Esophagus muscularis mucosa (tissue), 4 donors: ENCODE measurements around the gene DAO. TPM values are rescaled to one million over a fixed set of nuclear protein-coding genes. Genes with fewer than 3 reads are reported as not detected.
A peak's percentile ranks its signal among the peaks of the same experiment; 100 is the strongest.

ENCODE experiments used
- DNase-seq: peaks from one replicate; pipeline ENCODE4 v3.0.0-alpha.2; 2017; ENCODE audit errors: extremely low spot score
- H3K27ac ChIP-seq, 4 donors: fragments of 200-600 bp; sonication (generic); replicated peaks in 1 of 4; 1 replicate in 3 of 4; 2 replicates in 1 of 4; pipeline ENCODE4 v1.5.1; 2016 to 2019; ENCODE audit warnings: mild to moderate bottlenecking in 1 of 4
- H3K27me3 ChIP-seq, 4 donors: fragments of 200-600 bp; sonication (generic); one replicate each; pipeline versions ENCODE4 v1.5.1 to v1.6.0; 2016 to 2019
- H3K36me3 ChIP-seq, 4 donors: fragments of 200-600 bp; sonication (generic); one replicate each; pipeline ENCODE4 v1.5.1; 2016 to 2019
- H3K4me1 ChIP-seq, 4 donors: fragments of 200-600 bp; sonication (generic); one replicate each; pipeline ENCODE4 v1.5.1; 2016 to 2019
- H3K4me3 ChIP-seq, 4 donors: fragments of 200-600 bp; sonication (generic); 1 replicate in 2 of 4; 2 replicates in 2 of 4; pipeline ENCODE4 v1.5.1; 2016 to 2019; ENCODE audit warnings: mild to moderate bottlenecking in 4 of 4, moderate library complexity in 1 of 4
- H3K9me3 ChIP-seq, 4 donors: fragments of 200-600 bp; sonication (generic); 1 replicate in 3 of 4; 2 replicates in 1 of 4; pipeline ENCODE4 v1.5.1; 2016 to 2019
- EP300 ChIP-seq: sonication (generic); formaldehyde crosslinking; IDR thresholded peaks from one replicate; pipeline ENCODE4 v1.6.1; 2017; ENCODE audit warnings: antibody characterized with exemption
- POLR2A ChIP-seq: fragments of 450-650 bp; IDR thresholded peaks from one replicate; pipeline ENCODE4 v1.6.1; 2017; ENCODE audit warnings: antibody characterized with exemption, moderate library complexity, mild to moderate bottlenecking, low read depth
- POLR2AphosphoS5 ChIP-seq, 2 donors: sonication (generic); formaldehyde crosslinking; IDR thresholded peaks; one replicate each; pipeline ENCODE4 v1.6.1; 2017; ENCODE audit warnings: antibody characterized with exemption in 2 of 2
- WGBS: methylation state at CpG from one replicate; pipeline ENCODE4 v1.1.5; 2018; 5-methylcytosine and 5-hydroxymethylcytosine counted together
- intact Hi-C: fragments of 100-400 bp; cut with DNase I; formaldehyde crosslinking; loops from one replicate; pipeline ENCODE4 v1.15.1; 2023
- total RNA-seq, 4 donors: library from RNA; depleted of rRNA; stranded (reverse); fragments of >200 nt; gene quantifications; one replicate each; pipeline versions ENCODE4 v1.1.0 to v1.2.1, GENCODE V29; 2016
- TF ChIP-seq, protein P1 (sequence below), 3 experiments: fragments of 200-600 bp in 2 of 3; fragments of 450-650 bp in 1 of 3; sonication (generic) in 2 of 3; IDR thresholded peaks; one replicate each; pipeline ENCODE4 v1.5.1; 2017 to 2019; ENCODE audit warnings: antibody characterized with exemption in 3 of 3, mild to moderate bottlenecking in 2 of 3, moderate library complexity in 1 of 3

Gene DAO
- total RNA-seq, 4 donors from 2014 or later, result not detected

DNA sequence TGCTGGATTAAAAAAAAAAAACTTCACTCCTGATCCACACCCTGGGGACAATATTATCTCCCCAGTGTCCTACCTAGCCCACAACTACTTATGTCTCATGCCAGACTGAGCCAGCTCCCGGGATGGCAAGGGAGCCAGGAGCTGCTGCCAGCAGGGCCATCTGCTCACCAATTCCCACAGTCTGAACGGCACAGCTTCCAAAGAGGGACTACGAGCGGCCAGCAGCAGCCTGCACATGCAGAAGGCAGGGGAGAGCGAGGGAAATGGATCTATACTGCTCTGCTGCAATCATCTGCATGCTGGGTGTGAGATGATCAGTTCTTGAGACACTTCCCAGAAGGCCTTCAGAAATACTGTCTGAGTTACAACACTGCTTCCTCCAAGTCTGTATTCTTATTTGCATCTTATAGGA lies 33.6 kb upstream of the DAO start:
- no peaks in the 10 kb centered on the region for H3K27me3 ChIP-seq
- H3K9me3 ChIP-seq, result no peaks in the 10 kb centered on the region
- H3K4me3 ChIP-seq, result no peak overlapping the region
- H3K4me1 ChIP-seq, result peaks cover 57 to 80% (median 70%) of the 10 kb centered on the region in 4 donors
- no peak for DNase-seq
- intact Hi-C loops, result no loop called here
- peak overlapping the region in 3 of 4 donors; percentile 34 to 36 (median 35) for H3K27ac ChIP-seq
- H3K36me3 ChIP-seq, result peaks cover 0 to 53% (median 40%) of the 10 kb centered on the region in 4 donors
- WGBS, result 44% methylated on average over 2 of the region's 5 CpGs
- TF ChIP-seq POLR2A (no peak), EP300 (no peak), POLR2AphosphoS5 (IDR thresholded peaks at IDR 0.05) (no peak)
- TF ChIP-seq, protein P1, sequence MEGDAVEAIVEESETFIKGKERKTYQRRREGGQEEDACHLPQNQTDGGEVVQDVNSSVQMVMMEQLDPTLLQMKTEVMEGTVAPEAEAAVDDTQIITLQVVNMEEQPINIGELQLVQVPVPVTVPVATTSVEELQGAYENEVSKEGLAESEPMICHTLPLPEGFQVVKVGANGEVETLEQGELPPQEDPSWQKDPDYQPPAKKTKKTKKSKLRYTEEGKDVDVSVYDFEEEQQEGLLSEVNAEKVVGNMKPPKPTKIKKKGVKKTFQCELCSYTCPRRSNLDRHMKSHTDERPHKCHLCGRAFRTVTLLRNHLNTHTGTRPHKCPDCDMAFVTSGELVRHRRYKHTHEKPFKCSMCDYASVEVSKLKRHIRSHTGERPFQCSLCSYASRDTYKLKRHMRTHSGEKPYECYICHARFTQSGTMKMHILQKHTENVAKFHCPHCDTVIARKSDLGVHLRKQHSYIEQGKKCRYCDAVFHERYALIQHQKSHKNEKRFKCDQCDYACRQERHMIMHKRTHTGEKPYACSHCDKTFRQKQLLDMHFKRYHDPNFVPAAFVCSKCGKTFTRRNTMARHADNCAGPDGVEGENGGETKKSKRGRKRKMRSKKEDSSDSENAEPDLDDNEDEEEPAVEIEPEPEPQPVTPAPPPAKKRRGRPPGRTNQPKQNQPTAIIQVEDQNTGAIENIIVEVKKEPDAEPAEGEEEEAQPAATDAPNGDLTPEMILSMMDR (IDR thresholded peaks at IDR 0.05), result no peak

DNA sequence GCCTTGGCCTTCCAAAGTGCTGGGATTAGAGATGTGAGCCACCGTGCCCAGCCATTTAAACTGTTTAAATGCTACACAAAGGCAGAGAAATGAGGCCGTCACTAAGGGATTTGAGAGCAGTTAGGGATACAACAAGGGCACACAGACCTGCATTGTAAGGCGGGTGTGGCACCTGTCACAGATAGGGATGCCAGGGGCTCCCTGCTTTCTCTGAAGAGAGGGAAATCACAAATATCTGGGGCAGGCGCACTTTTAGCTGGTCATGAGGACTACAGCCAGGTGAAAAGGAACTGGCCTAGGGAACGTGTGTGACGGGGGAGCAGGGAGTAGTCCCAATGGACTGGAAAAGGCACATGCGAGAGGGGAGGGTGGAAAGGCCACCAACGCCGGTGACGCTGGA lies 32.2 kb upstream of the DAO start:
- Histone ChIP-seq H3K9me3 (no peaks in the 10 kb centered on the region), H3K36me3 (peaks cover 0 to 58% (median 40%) of the 10 kb centered on the region in 4 donors), H3K4me3 (no peak overlapping the region), H3K27me3 (no peaks in the 10 kb centered on the region), H3K27ac (peak overlapping the region in 2 of 4 donors; percentile 34 to 92), H3K4me1 (peaks cover 63 to 80% (median 70%) of the 10 kb centered on the region in 4 donors)
- DNase-seq, result no peak
- WGBS, result 81% methylated on average over 10 of the region's 10 CpGs
- intact Hi-C loops, result no loop called here
- no peak for TF ChIP-seq POLR2A

DNA sequence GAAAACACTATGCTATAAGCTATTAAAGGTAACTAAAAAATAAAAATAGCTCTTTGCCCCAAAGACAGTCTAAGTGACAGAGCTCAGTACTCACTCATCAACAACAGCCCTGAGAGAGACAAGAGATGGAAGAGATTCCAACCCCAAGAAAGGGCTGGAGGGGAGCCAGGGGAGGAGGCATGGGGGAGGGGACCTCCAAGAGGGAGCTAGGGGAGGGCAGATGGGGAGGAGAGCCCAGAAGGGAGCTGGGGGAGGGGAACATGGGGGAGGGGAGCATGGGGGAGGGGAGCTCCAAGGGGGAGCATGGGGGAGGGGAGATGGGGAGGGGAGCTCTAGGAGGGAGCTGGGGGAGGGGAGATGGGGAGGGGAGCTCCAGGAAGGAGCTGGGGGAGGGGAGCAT lies 30.2 kb upstream of the DAO start:
- DNase-seq, result no peak
- no peaks in the 10 kb centered on the region for H3K27me3 ChIP-seq
- H3K9me3 ChIP-seq, result no peaks in the 10 kb centered on the region
- TF ChIP-seq POLR2A (no peak), EP300 (no peak), POLR2AphosphoS5 (IDR thresholded peaks at IDR 0.05) (no peak)
- TF ChIP-seq, protein P1 (IDR thresholded peaks at IDR 0.05), result no peak
- H3K4me1 ChIP-seq, result peaks cover 80 to 88% (median 84%) of the 10 kb centered on the region in 4 donors
- intact Hi-C loops, result loop anchor here (5.0 kb wide), 3 partner anchors 47 to 287 kb away; partner anchors contain the start of genes CORO1C, ISCU and SART3
- peaks cover 0 to 49% (median 38%) of the 10 kb centered on the region in 4 donors for H3K36me3 ChIP-seq
- peak overlapping the region in 2 of 4 donors; percentile 0 to 92 for H3K27ac ChIP-seq
- H3K4me3 ChIP-seq, result no peak overlapping the region

DNA sequence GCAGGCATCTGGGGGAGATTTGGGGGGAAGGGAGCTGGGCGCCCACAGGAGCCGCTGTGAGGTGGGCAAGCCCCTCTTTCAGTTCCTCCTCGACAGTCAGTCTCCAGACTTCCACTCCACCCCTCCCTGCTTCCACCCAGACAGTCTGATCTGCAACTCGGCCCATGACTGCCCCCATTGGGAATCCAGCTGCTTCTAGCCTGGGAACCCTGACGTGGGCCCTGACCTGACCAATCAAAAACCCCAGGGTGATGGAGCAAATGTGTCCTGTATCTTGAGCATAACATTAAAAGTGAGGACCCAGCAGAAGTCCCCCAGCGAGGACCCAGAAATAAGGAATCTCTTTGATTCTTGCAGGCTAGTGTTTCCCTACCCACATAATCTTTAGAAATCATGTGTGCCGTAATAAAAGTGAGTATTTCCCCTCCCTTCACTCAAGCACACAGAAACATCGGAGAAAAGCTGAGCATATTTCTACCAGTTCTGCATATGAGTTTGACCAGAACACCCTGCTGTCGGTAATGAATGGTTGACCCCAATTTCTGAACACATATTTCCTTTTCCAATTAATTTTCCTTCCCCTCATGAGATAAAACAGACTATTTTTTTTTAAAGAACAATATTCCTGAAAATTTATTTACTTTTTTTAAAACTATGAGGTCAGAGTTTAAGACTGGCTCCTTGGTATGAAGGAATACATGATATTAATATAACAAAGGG lies 28.9 kb upstream of the DAO start:
- peak overlapping the region; percentile 5 to 96 (median 91) for H3K27ac ChIP-seq
- TF ChIP-seq, protein P1 (IDR thresholded peaks at IDR 0.05), result no peak
- no peak for TF ChIP-seq EP300
- TF ChIP-seq POLR2A, result no peak
- no peak for TF ChIP-seq POLR2AphosphoS5 (IDR thresholded peaks at IDR 0.05)
- intact Hi-C loops, result loop anchor here (5.0 kb wide), 3 partner anchors 49 to 289 kb away; partner anchors contain the start of genes CORO1C, ISCU and SART3
- peaks cover 0 to 40% (median 34%) of the 10 kb centered on the region in 4 donors for H3K36me3 ChIP-seq
- no peak for DNase-seq
- H3K9me3 ChIP-seq, result no peaks in the 10 kb centered on the region
- H3K4me3 ChIP-seq, result no peak overlapping the region
- WGBS, result 41% methylated on average over 9 of the region's 9 CpGs
- H3K27me3 ChIP-seq, result no peaks in the 10 kb centered on the region
- H3K4me1 ChIP-seq, result peaks cover 88 to 93% (median 90%) of the 10 kb centered on the region in 4 donors

DNA sequence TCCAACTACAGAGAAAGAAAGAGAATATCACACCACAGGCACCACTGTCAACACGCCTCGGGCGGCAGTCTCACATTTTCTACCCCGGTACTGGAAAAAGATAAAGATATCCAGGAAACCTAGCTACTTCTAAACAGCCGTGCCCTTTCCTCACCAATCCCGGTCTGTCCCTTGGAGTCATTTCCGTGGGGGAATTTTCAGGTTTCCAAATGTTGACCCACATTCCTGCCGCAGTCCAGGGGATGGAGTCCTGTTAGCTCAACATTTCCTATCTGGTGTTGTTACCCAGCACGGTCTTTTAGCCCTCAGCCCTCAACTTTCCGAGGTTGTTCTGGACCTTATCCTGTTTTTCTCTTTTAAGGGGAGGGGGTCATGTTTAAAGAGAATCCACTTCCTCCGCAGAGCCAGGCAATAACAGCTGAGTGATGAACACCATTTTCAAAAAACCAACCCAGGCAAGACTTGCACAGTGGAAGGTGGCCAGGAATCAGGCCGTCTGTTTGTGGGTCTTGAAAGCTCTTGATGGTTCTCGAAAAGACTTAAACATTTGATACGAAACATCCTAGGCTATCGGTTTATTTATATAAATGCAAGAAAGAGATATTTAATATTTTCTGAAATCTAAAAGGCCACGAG lies 27.1 kb upstream of the DAO start:
- Histone ChIP-seq H3K4me1 (peaks cover 74 to 88% (median 84%) of the 10 kb centered on the region in 4 donors), H3K27me3 (no peaks in the 10 kb centered on the region), H3K27ac (peak overlapping the region; percentile 87 to 96 (median 91)), H3K9me3 (no peaks in the 10 kb centered on the region), H3K4me3 (peak overlapping the region in 1 of 4 donors; percentile 16), H3K36me3 (peaks cover 0 to 27% (median 18%) of the 10 kb centered on the region in 4 donors)
- intact Hi-C loops, result loop anchor here (5.0 kb wide), 3 partner anchors 50 to 290 kb away; partner anchors contain the start of genes CORO1C, ISCU and SART3
- WGBS, result 56% methylated on average over 16 of the region's 16 CpGs
- no peak for TF ChIP-seq POLR2A
- peak; percentile 36 to 47 for TF ChIP-seq POLR2AphosphoS5 (IDR thresholded peaks at IDR 0.05)
- TF ChIP-seq EP300, result no peak
- TF ChIP-seq, protein P1 (IDR thresholded peaks at IDR 0.05), result no peak
- no peak for DNase-seq
